GM20431 (cell line): ENCODE results near the gene ATM.

ENCODE experiments used
- in situ Hi-C: fragments of 300-500 bp; cut with MseI, MboI; formaldehyde crosslinking; loops from one replicate; pipeline ENCODE4 v1.15.0; 2020; ENCODE audit warnings: low sequenced_read_pairs; ENCODE audit not compliant: unreplicated experiment

Gene ATM

GRCh38 chr11:108222574-108223347, at the start of gene ATM, which contains the start of gene NPAT:
TSS of gene ATM (plus strand) at chr11:108223067. CDS start at chr11:108227625, 4,558 bp downstream.
TSS of gene NPAT (minus strand) at chr11:108222638. CDS start at chr11:108222536, 102 bp downstream.
- in situ Hi-C loops, result no loop called here

- in situ Hi-C loops, result no loop called here
Measured at GRCh38 chr11:108177570-108177969, 45.3 kb upstream of the ATM start.

DNA sequence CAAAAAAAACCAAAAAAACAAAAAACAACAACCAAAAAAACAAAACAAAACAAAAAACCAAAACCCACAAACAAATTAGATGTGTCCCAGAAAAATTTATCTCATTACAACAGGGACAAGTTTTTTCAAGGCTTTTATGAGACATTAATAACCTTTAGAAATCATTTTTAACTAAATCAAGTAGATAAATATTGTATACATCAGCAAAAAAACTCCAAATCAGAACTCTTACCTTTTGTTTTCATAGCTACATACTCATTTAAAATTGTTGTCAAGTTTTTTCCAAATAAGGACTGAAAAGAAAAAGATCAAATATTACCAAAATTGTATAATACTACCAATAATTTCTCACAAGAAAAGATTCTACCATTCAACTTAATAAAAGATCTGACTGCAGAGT, 29.1 kb upstream of the ATM start:
- in situ Hi-C loops, result no loop called here

DNA sequence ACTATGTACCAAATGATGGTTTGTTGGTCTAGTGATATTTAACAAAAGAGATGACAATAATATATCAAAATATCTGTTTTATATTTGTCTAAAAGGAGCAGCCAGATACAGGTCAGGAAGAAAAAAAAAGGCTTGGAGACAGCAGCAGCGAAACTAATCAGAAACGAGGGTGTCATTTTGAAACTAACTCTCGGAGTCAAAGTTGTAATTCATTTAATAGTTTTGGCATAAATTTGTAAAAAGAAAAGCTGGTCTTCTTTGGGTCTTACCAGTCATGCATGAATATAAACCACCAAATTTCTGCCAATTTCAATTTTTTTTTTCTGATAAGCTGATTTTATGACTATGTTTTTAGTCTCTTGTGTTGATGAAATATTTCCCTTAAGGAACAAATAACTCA, 26.0 kb upstream of the ATM start:
- in situ Hi-C loops, result no loop called here

DNA sequence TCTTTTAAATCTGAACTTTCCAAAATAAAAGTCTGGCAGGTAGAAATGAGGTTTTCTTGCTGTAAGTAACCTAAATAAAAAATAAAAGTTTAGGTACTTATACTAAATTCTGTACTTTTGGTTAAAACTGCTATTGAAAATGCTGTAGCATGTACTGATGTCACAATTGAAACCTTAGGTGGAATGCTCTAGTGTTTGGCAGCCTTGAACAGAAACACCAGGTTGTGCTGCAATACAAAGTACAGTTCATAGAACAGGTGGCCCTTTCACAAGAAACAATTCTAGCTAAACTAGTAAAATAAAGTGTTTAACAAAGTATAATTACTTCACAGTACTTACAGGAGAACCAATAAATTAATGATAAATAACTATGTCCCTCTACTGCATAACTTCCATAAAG, 25.5 kb upstream of the ATM start:
- in situ Hi-C loops, result no loop called here

DNA sequence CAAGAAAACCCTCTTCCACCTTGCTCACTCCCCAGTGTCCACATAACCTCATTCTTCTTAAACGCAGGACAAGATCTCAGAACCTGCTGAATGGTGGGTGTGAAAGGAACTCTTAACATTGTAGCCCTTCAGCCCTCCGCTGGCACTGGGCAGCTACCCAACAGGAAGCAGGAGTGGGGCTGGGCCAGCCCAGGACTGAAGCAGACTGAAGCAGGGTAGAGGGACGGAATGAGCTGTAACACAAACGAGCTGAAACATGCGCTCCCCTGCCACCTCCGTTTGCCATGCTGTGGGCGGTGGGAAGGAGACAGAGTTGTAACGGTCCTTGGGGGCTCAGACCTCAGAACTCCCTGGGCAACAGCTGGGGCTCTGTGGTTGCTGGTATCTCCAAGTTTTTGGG, 24.0 kb upstream of the ATM start:
- in situ Hi-C loops, result no loop called here

GRCh38 chr11:108199446-108200321, 23.2 kb upstream of the ATM start:
- in situ Hi-C loops, result no loop called here

- in situ Hi-C loops, result no loop called here
Measured at GRCh38 chr11:108203075-108203474, 19.8 kb upstream of the ATM start.

DNA sequence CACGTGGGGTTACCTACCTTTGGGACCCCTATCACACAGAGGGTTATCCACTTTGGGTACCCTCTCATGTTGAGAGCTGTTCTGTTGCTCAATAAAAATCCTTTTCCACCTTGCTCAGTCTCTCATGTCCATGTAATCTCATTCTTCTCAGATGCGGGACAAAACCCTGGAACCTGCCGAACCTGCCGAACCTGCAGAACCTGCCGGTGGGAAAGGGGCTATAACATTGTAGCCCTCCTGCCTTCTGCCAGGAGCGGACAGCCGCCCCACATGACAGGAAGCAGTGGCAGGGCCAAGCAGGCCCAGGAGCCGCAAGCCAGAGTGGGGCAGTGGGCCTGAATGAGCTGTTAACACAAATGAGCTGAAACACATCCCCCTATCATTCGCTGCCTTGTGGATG, 18.5 kb upstream of the ATM start:
- in situ Hi-C loops, result no loop called here

DNA sequence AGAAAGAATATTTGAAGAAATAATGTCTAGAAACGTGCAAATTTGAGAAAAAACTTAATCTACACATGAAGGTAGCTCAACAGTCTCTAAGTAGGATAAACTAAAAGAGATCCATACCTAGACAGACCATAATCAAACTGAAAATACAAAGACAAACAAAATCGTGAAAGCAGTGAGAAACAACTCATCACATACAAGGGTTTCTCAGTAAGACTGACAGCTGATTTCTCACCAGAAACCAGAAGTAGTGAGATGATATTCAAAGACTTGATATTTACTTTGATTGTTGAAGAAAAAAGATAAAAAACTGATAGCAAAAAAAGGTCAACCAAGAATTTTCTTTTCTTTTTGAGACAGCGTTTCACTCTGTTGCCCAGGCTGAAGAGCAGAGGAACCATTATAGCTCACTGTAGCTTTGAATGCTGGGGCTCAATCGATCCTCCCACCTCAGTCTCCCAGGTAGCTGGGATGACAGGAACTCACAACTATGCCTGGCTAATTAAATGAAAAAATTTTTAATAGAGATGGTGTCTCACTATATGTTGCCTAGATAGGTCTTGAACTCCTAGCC, 17.9 kb upstream of the ATM start:
- in situ Hi-C loops, result no loop called here

GRCh38 chr11:108206171-108206570, 16.7 kb upstream of the ATM start:
- in situ Hi-C loops, result no loop called here

- in situ Hi-C loops, result no loop called here
Measured at GRCh38 chr11:108206969-108207682, 15.7 kb upstream of the ATM start.

DNA sequence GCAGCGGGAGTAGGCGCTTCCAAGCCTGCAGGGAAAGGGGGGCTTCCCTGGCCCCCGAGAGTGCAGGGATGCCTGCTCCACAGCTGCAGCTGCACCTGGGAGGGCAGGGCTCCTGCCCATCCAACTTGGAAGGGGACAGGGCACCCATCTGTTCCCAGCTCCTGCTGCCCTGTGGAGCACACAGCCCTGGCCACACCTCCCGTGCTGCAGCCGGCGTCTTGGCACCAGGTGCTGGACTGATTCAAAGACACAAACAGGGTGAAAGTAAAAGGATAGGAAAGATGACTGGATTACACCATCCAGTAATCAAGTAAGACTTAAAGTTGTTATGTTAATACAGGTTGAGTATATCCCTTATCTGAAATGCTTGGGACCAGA, 15.2 kb upstream of the ATM start:
- in situ Hi-C loops, result no loop called here

GRCh38 chr11:108210441-108210840, 12.4 kb upstream of the ATM start:
- in situ Hi-C loops, result no loop called here

- in situ Hi-C loops, result no loop called here
Measured at GRCh38 chr11:108213784-108214183, 9.1 kb upstream of the ATM start.

- in situ Hi-C loops, result no loop called here
Measured at GRCh38 chr11:108216988-108217387, 5.9 kb upstream of the ATM start.

DNA sequence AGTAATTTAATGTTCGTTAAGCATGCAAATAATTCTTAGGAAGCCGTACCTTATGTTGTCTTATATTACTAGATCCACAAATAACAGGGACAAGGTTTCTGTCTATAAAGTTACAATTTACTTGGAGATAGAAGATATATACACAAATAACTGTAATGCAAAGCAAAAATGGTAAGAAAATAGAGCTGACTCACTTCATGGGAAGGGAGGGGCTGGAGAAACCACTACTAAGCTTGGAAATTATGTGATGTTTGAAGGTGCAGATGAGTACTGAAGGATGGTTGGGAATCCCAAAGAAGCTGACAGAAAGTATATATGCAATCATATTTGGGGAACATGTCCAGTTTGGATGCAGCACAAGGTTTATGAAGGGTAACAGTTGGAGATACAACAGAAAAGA, 4.4 kb upstream of the ATM start:
- in situ Hi-C loops, result no loop called here

GRCh38 chr11:108218912-108219783, 3.7 kb upstream of the ATM start:
- in situ Hi-C loops, result no loop called here

DNA sequence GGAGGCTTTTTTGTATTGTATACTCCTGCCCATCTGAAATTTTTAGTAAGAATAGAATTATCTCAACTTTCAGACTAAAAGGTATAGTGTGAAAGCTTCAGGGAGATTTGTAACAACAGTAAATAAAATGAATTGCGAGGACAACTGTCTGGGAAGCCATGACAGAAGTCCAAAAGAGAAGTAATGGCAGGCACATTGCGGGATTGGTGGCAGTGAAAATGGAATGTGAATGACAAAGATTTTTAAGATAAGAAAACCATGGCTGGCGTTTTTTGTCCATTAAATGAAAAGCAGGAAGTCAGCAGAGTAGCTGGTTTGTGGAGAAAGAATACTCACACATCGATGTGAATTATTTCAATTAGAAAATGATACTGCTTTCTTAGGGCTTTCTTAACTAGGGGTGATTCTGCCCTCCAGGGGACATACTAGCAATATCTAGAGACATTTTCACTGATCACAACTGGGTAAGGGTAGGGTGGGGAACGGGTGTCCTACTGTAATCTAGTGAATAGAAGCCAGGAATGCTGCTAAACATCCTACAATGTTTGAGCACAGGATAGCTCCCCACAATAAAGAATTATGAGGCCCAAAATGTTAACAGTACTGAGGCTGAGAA, 2.0 kb upstream of the ATM start:
- in situ Hi-C loops, result no loop called here
